Measurements from ENCODE around the gene TBXT.
"Not testable (repeated sequence)": the region's sequence is repeated elsewhere in the genome, so short reads cannot be mapped to it uniquely, and the experiment has no call there.

Gene TBXT

GRCh38 chr6:166169549-166170421 is 2.1 kb upstream of the TBXT start:
- DNase-seq = no peak

GRCh38 chr6:166168616-166169548 is 1.2 kb upstream of the TBXT start:
- DNase-seq = no peak

DNA sequence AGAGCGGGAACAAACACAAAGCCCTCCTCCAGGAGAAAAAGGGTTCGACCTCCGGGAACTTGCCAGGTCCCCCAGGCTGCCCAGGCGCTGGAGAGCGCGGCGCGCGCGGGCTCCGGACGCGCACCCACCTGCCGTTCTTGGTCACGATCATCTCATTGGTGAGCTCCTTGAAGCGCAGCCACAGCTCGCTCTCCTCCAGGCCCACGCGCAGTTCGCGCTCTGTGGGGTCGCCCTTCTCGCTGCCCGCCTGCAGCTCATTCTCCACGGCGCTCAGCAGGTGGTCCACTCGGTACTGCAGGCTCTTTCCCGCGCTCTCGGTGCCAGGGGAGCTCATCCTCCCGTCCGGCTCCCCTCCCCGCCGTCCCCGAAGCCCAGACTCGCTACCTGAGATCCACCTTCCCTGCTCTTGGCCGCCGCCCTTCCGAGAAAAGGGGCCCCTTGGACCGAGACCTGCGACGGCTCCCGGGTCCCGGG is 356 bp downstream of the TBXT start:
- no peak for DNase-seq

DNA sequence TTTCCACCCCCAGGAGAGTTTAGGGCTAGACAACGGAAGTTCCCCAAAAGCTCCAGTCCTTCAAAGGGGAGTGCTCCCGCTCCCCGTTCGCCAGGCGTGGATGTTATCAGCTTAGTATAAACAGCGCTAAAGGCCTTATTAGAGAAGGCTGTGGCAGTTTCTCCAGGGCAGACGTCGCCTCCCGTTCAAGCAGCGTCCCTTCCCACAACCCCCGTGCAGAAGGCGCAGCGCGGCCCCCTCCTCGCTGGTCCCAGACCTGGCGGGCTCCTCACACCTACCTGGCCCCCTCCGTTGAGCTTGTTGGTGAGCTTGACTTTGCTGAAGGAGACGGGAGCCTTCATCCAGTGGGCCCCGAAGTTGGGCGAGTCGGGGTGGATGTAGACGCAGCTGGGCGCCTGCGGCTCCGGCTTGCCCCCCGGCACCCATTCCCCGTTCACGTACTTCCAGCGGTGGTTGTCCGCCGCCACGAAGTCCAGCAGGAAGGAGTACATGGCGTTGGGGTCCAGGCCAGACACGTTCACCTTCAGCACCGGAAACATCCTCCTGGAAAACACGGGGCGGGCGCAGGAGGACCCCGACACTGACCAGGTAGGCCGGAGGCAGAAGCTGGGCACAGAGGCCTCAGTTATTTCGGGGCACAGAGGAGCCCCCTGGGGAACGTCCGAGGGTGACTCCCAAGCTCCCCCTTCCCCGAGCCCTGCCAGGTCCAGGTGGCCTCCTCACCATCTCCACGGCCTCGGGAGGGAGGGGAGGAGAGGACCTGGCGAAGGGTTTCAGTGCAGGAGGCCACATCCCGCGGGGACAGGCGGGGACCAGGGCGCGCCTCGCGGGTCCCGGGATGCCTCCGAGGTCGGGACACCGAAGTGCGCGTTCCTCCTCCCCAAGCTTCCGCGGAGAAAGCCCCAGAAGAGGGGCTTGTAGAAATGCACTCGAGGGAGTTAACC is 1.1 kb downstream of the TBXT start:
- DNase-seq = no peak

GRCh38 chr6:166165558-166166313 is 1.9 kb downstream of the TBXT start:
- no peak for DNase-seq

- no peak for DNase-seq
These were observed 4.9 kb downstream of the TBXT start for GRCh38 chr6:166162599-166163342.

- no peak for DNase-seq
These were observed 9.6 kb downstream of the TBXT start for GRCh38 chr6:166157930-166158617.

GRCh38 chr6:166156942-166157341 is 10.7 kb downstream of the TBXT start:
- peak; percentile 17 for DNase-seq

- no peak for DNase-seq
These were observed 13.7 kb downstream of the TBXT start for GRCh38 chr6:166153966-166154365.

- DNase-seq = no peak
These were observed 15.0 kb downstream of the TBXT start for GRCh38 chr6:166152660-166153059.

DNA sequence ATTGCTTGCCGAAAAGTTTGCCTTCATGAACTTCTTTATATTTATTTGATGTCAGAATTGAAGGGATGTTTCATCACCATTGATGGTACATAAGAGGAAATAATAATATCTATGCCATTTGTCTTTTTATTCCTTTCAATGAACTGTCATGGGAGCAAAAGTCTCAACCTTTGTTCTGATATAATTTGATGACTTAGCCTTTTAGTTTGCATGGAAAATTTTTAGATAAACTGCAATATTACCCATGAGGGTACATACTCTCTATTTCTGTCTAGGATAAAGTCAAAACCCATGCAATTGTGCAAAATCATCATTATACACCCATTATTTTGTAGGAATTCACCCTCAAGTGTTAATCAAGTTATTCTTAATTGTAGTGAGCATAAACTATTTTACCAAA is 15.9 kb downstream of the TBXT start:
- DNase-seq = no peak

- DNase-seq = no peak
These were observed 21.9 kb downstream of the TBXT start for GRCh38 chr6:166145751-166146150.

GRCh38 chr6:166143011-166143410 is 24.6 kb downstream of the TBXT start:
- no peak for DNase-seq

DNA sequence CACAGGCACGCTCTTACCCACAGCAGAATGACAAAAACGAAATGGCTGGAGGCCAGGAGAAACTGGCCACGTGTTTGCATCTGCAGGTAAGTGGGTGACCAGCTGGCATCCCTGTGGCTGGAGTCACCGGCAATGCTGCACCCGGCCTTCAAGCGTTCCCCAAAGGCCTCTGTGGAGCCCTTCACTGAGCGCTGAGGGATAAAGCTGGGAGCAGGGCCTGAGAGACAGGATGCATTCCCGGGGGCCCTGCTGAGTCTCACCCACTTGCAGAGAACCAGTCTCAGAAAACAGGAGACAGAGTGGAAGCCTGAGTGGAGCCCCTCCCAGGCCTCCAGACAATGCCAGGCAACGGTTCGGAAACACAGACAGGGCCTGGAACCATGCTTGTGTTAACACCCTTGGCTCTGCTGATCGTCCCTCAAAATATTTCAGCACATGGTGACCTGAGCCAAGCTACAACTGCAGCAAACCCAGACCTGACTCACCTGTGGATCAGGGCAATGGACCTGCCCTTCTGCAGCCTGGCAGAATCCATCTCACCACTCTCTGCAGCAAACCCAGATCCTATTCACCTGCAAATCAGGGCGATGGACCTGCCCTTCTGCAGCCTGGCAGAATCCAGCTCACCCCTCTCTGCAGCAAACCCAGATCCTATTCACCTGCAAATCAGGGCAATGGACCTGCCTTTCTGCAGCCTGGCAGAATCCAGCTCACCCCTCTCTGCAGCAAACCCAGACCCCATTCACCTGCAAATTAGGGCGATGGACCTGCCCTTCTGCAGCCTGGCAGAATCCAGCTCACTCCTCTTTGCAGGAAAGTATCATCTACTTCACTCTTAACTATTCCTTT is 39.8 kb downstream of the TBXT start:
- DNase-seq = no peak

GRCh38 chr6:166123115-166123514 is 44.5 kb downstream of the TBXT start:
- not testable (repeated sequence) for DNase-seq

- no peak for DNase-seq
These were observed 45.9 kb downstream of the TBXT start for GRCh38 chr6:166121726-166122125.

GRCh38 chr6:166119116-166119911 is 48.3 kb downstream of the TBXT start:
- no peak for DNase-seq

GRCh38 chr6:166115609-166116008 is 52.0 kb downstream of the TBXT start:
- no peak for DNase-seq
